OCI-LY7 (cell line): ENCODE results near the gene DIPK1A.

ENCODE experiments used
- EZH2phosphoT487 ChIP-seq: fragments of 200-600 bp; sonication (generic); IDR thresholded peaks from 2 replicates; pipeline ENCODE4 v1.6.1; 2018; ENCODE audit warnings: low read depth, borderline replicate concordance, mild to moderate bottlenecking, mixed run types, antibody characterized with exemption, low read length, moderate library complexity, mixed read lengths
- TF ChIP-seq, protein P1 (sequence below): fragments of 200-600 bp; sonication (generic); conservative IDR thresholded peaks from 2 replicates; pipeline ENCODE4 v1.5.1; 2014; ENCODE audit warnings: mild to moderate bottlenecking, antibody characterized with exemption, low read length, moderate library complexity, mixed read lengths

GRCh38 chr1:92956254-92957029 is 4.8 kb downstream of the DIPK1A start:
- TF ChIP-seq, protein P1, sequence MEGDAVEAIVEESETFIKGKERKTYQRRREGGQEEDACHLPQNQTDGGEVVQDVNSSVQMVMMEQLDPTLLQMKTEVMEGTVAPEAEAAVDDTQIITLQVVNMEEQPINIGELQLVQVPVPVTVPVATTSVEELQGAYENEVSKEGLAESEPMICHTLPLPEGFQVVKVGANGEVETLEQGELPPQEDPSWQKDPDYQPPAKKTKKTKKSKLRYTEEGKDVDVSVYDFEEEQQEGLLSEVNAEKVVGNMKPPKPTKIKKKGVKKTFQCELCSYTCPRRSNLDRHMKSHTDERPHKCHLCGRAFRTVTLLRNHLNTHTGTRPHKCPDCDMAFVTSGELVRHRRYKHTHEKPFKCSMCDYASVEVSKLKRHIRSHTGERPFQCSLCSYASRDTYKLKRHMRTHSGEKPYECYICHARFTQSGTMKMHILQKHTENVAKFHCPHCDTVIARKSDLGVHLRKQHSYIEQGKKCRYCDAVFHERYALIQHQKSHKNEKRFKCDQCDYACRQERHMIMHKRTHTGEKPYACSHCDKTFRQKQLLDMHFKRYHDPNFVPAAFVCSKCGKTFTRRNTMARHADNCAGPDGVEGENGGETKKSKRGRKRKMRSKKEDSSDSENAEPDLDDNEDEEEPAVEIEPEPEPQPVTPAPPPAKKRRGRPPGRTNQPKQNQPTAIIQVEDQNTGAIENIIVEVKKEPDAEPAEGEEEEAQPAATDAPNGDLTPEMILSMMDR = no peak
- TF ChIP-seq EZH2phosphoT487 = no peak
